NCI-H187 treated with DMSO at 0.1 percent for 48 hours (cell line): ENCODE measurements around the gene PHYKPL.

ENCODE experiments used
- DNase-seq: peaks from one replicate; lab custom pipeline; 2025; lab: John Stamatoyannopoulos, UW

PHYKPL gene

DNA sequence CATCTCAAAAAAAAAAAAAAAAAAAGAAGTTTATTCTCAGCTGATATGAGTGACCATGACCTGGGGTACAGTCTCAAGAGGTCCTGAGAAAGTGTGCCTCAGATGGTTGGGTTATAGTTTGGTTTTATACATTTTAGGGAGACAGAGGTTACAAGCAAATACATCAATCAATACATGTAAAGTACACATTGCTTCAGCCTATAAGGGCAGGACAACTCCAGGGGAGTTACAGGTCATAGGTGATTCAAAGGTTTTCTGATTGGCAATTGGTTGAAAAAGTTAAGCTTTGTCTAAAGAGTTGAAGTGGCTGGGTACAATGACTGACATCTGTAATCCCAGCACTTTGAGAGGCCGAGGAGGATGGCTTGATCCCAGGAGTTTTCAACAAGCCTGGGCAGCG is 43.2 kb downstream of the PHYKPL start:
- no peak for DNase-seq

GRCh38 chr5:178187014-178187413 is 45.6 kb downstream of the PHYKPL start, which contains the start of gene GMCL2:
Gene GMCL2 (minus strand): TSS chr5:178187371. CDS start chr5:178187299, 72 bp downstream.
- DNase-seq: no peak

GRCh38 chr5:178186427-178186826 is 46.2 kb downstream of the PHYKPL start:
- DNase-seq: no peak

GRCh38 chr5:178182158-178182876 is 50.3 kb downstream of the PHYKPL start:
- DNase-seq: no peak

GRCh38 chr5:178180141-178180863 is 52.3 kb downstream of the PHYKPL start:
- DNase-seq: no peak

DNA sequence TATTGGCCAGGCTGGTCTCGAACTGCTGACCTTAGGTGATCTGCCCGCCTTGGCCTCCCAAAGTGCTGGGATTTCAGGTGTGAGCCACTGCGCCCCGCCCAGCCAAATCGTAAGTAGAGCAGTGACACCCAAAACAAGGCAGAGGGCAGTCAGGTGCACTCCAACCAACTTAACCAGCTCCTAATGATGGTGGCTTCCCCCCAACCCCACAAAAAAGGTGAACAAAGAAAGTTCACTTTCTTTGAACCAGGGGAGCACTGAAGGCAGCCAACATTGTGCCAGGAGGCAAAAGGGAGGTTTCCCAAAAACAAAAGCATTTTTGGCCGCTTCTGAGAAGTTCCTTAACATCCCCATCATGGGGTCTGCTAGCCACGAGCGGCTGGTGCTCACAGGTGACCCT is 55.0 kb downstream of the PHYKPL start:
- DNase-seq: no peak

DNA sequence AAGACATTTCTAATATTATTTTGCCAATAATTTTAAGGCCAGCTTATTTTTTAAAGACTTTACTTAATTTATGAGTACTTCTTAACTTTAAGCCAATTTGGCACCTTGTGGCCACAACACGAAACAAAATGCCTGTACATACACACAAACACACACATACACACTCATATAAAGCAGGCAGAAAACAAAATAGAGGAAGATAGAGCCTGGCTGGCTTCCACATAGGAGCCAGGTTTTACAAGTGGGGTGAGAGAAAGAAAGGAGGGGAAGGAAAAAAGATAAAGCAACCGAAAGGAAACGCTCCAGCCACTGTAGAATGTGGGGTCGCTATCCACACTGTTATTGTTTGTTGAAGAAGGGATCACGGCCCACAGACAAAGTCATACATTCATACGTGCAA is 55.8 kb downstream of the PHYKPL start:
- no peak for DNase-seq

- DNase-seq: no peak
Observed at GRCh38 chr5:178174456-178174855, 58.1 kb downstream of the PHYKPL start.

GRCh38 chr5:178170455-178170854 is 62.1 kb downstream of the PHYKPL start:
- DNase-seq: no peak

DNA sequence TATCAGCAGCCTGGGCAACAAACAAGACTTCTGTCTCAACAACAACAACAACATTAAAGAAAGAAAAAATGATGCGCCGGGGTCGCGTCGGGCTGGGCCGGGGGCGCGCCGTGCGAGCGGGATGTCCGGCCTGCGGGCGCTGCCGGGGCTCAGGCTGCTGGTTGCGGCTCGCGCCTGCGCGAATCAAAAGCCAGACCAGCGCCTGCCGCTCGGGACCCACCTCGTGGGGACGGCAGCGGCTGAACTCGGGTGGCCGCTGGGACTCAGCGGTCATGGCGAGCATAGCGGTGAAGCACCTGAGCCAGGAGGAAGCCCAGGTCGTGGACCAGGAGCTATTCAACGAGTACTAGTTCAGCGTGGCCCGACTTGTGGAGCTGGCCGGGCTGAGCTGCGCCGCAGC is 67.0 kb downstream of the PHYKPL start:
- DNase-seq: no peak

DNA sequence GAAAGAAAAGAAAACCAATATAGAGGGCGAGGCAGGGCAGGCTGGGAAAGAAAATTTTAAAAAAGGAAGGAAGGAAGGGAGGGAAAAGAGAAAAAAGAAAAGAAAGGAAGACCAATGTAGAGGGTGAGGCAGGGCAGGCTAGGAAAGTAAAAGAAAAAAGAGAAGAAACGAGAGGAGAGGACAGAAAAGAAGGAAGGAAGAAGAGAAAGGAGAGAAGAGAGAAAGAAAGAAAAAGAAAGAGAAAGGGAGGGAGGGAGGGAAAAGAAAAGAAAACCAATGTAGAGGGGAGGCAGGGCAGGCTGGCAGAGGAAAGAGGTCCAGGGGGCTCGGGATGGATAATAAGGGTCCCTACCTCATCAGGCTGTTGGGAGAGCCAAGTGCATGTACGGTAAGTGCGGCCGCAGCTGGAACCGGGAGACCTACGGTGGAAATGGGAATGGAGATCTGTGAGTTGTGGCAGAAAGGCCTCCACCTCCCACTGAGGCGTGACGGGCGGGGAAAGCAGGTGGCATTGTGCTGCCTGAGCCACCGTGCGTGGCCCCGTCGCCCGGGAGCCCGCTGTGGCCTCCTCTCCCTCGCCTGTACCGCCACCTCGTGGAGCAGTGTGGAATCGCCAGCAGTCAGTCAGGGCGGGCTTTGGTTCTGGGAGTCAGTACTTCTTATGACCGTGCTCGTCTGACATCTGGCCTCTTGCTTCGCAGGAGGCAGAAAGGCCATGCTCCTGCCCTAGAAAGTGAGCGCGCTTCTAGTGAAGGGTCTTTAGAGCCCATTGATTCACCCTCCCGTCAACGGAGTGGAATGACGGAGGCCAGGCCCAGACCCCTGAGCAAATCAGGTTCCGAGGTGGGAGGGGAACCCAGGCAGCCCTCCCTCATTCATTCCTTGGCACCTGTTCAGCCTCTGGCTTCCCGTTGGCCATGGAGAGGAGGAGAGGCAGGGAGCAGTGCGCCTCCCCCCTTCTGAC is 68.5 kb downstream of the PHYKPL start:
- DNase-seq: peak; percentile 53

DNA sequence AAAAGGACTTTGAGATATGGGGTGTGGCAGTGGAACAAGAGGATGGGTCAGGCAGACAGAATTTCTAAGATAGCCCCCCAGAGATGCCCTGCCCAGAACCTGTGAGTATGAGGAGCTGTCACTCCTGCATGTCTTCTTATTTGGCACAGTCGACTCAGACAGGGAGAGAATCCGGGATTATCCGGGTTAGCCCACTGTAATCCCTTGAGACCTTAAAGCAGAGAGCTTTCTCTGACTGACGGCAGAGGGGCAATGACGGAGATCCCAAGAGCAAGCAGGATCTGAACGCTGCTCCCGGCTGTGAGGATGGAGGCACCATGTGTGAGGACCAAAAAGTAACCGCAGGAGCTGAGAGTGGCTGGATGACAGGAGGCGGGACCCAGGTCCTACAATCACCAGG is 70.1 kb downstream of the PHYKPL start:
- no peak for DNase-seq

DNA sequence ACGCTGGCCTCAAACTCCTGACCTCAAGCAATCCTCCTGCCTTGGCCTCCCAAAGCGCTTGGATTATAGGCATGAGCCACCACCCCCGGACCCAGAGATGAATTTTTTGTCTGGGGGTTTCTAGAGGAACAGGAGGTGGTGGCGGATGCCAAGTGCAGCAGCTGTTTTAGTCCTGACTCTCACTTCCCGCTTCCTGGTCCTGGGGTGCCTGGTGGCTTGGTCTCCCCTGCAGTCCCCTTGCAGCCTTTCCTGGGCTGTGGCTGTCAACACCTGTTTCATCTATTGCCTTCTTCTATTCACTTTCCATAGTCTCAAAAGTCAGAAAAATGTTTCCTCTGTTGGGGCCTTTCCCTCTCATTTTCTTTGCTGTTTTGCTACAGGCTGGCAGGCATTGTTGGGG is 72.4 kb downstream of the PHYKPL start:
- DNase-seq: no peak
